CD4-positive, alpha-beta T cell treated with Interleukin-15 for 4 hours (primary cell): Measurements from ENCODE around the gene GNG13.
"Not testable (repeated sequence)": the region's sequence is repeated elsewhere in the genome, so short reads cannot be mapped to it uniquely, and the experiment has no call there.

ENCODE experiments used
- DNase-seq: peaks from one replicate; pipeline ENCODE4 v3.0.0-alpha.2; 2020; ENCODE audit warnings: low spot score

GNG13 gene

DNA sequence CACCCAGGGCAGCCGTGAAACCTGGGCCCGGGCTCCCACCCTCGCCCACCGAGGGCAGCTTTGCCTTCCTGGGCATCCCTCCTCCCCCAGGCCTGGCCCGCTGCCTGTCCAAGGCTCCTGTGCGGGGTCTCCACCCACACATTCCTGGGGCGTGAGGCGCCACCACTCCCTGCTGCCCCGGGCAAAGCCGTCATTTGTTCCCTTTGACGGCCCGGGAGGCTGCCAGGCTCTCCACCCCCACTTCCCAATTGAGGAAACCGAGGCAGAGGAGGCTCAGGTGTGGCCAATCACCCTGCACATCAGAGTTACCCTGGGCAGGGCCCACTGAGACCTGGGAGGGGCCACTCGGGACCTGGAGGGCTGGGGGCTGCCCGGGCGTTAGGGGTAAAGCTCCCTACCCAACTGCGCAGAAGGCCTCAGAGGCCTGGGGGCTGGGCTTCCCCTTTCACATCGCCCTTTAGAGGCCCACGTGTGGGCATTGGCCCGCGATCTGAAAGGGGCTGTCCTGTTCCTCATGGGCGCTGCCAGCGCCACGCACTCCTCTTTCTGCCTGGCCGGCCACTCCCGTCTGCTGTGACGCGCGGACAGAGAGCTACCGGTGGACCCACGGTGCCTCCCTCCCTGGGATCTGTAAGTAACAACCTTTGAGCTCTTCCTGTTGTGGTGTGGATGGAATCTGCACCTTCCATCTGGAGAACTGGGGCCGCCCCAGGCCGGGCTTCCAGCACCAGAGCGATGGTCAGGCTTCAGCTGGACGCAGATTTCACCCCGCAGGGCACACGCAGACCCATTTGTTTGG, 39.8 kb downstream of the GNG13 start, which contains the start of gene MSLN:
Gene MSLN (plus strand): TSS at position 190 of the 799 bp plus-strand sequence. CDS start 1,947 bp downstream, outside the sequence.
- no peak for DNase-seq

DNA sequence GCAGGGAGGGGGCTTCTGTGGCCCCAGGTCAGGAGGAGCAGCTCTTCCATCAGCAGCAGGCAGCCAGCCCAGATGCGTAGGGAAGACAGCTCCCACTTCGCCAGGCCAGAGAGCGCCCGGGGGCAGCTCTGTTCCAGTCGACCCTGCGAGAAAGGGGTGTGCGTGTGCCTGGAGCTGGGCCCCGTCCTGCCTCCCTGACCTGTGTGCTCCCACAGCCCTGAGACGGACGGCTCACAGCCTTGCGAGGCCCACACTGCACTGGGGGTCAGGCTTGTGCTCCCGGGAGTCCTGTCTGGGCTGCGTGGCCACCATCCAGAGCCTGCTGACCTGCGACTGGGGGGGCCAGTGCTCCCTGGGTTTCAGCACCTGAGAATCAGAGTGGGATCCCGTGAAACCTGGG, 40.5 kb downstream of the GNG13 start:
- no peak for DNase-seq

DNA sequence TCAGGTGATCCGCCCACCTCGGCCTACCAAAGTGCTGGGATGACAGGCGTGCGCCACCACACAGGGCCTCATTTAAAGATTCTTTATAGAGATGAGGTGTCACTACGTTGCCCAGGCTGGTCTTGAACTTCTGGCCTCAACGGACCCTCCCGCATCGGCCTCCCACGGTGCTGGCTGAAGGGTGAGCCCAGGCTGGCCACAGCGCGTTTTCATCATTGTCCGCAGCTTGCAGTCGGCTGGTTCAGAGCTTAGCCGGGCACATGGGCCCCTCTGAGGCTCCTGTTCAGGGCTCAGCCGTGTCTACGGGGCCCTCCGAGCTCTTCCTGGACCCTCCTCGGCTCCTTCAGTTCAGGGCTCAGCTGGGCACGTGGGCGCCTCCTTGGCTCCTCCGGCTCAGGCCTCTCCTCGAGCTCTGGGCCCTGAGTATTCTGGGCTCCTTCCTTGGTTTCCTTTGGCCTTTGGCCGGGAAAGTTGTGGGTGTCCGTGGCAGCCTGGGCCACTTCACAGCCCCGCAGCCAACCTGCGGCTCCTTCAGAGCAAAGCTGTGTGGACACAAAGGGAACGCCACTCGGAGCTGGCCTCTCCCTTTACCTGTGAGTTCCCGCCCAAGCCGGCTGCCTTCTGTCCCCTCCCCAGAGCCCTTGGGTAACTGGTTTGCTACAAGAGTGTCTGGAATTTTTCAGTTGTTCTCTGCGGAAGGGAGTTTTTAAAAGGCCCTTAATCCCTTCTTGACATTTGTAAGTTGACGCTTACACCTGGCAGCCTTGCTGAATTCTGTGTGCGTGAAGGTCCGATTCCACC, 41.2 kb downstream of the GNG13 start:
- no peak for DNase-seq

DNA sequence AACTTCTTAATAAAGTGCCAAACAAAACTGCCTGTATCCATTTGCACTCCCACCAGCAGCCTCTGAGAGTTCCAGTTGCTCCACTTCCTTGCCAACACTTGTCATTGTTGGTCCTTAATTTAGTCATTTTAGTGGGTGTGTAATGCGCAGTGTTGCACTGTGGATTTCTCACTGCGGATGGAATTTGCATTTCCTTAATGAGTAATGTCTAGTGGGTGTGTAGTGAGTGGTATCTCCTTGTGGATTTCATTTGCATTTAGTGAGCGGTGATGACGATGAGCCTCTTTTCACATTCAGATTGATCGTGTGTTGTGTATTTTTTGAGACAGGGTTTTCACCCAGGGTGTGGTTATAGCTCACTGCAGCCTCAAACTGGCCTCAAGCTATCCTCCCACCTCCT, 44.1 kb downstream of the GNG13 start:
- no peak for DNase-seq

DNA sequence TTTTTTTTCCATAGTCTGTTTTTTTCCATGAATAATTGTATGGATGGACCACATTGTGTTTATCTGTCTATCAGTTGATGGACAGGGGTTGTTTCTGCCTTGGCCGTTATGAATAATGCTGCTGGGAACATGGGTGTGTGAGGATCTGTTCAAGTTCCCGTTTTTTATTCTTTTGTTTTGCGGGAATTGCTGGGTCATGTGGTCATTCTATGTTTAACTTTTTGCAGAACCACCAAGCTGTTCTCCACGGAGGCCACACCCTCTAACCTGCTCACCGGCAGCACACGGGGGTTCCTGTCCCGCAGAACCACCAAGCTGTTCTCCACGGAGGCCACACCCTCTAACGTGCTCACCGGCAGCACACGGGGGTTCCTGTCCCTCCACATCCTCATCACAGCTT, 45.9 kb downstream of the GNG13 start:
- no peak for DNase-seq

DNA sequence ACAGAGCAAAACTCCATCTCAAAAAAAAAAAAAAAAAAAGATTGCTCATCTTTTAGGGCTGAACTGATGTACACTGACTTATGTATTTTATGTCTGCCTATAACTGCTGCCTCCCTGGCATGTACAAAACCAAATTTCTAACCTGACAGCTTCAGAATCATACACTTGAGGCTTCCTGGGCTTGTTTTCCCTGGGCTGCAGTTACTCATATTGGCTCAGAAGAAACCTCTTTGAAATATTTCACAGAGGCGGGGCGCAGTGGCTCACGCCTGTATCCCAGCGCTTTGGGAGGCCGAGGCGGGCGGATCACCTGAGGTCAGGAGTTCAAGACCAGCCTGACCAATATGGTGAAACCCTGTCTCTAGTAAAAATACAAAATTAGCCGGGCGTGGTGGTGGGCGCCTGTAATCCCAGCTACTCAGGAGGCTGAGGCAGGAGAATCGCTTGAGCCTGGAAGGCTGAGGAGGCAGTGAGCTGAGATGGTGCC, 46.4 kb downstream of the GNG13 start:
- DNase-seq = not testable (repeated sequence)

DNA sequence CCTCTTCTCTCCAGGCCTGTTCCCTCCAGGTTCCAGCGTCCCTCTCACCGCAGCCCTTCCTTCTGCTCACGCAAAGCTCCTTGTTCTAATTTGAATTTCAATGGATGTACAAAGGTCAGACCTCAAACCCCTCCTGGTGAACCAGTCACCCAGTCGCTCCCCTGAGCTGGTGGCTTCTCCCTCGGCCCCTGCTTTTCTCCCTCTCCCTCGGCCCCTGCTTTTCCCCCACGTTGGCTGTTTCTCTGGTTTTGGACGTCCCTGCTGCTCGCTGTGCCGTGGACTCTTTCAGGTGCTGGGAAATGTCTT, 48.6 kb downstream of the GNG13 start:
- no peak for DNase-seq

DNA sequence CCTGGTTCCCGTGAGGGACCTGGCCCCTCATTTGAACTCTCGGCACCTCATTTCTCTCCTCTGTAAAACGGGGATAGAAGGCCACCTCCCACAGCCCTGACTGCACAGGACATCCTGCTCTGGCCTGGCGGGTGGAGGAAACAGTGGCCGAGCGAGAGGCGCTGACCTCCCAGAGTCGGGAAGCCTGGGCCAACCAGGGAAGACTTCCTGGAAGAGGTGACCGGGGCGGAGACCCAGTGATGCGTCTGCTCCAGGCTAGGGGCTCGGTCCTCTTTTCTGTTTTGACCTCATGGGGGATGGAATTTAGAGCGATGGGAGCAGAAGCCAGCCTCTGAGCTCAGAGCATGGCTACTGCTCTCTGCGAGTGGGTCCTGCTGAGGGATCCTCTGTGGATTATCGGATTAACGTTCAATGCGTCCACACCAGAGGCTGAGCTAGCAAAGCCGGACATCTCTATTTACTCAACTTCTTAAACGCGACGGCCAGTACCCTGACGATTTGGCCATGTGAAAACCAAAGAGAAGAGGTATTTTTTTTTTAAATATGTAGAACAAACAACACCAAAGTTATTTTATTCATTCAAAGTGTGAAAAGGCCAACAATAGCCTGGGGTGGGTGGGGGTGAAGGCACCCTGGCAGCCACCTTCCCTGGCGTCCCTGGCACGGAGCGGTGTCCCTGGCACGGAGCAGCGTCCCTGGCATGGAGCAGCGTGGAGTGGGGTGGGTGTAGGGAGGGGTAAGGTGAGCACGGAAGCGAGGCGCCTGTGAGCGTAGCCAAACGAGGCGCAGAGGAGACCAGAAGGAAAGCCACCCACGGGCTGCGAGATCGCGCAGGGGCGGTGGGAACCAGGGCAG, 49.2 kb downstream of the GNG13 start:
- no peak for DNase-seq

DNA sequence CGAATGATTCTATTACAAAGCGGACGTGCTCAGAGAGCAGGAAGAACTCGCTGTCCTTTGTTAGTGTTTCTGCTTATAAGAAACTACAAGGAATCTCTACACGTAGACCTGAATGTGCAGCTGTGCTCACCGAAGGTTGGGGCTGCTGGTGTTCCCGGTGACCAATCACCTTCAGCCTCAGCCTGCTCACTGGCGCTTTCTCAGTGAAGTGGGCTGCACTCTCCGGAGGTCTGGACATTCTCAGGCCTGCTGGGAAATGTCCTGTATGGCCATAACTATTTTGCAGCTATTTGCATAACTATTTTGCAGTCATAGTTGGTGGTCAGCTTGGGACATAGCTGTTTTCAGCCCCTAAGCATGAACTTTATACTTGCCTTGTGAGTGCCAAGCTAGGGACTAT, 50.0 kb downstream of the GNG13 start:
- no peak for DNase-seq

DNA sequence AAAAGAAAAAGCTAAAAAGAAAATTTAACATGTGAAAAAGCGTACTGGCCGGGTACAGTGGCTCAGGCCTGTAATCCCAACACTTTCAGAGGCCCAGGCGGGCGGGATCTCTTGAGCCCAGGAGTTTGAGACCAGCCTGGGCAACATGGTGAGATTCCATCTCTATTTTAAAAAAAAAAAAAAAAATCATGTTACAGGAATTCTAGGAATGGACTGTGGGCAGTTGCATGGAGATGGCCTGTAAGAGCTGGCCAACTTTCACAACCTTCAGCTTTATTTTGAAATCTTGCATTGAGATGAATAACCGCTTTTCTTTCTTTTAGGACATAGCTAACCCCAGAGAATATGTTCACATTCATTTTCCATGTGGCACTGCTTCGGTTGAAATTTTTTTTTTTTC, 51.5 kb downstream of the GNG13 start:
- no peak for DNase-seq
